K562 (cell line): ENCODE measurements around the gene PLTP. TPM values are rescaled to one million over a fixed set of nuclear protein-coding genes. Genes with fewer than 3 reads are reported as not detected.

Experiments used
- COPS2 ChIP-seq: fragments of 450-650 bp; conservative IDR thresholded peaks from 2 replicates; pipeline ENCODE4 v1.6.1; 2016; ENCODE audit warnings: mild to moderate bottlenecking, moderate library complexity
- DPF2 ChIP-seq: fragments of 450-650 bp; IDR thresholded peaks from 2 replicates; pipeline ENCODE4 v1.6.1; 2016
- IRF2 ChIP-seq: sonication (generic); formaldehyde crosslinking; IDR thresholded peaks from 2 replicates; pipeline ENCODE4 v1.8.1; 2022; ENCODE audit warnings: mild to moderate bottlenecking, missing genetic modification reagents
- KLF1 ChIP-seq: fragments of 450-650 bp; IDR thresholded peaks from 2 replicates; pipeline ENCODE4 v1.6.1; 2016; ENCODE audit warnings: missing genetic modification characterization, missing compliant biosample characterization
- MAZ ChIP-seq, 2 experiments: fragments of 450-650 bp in 1 of 2; sonication (generic) in 1 of 2; formaldehyde crosslinking; IDR thresholded peaks in 1 of 2; conservative IDR thresholded peaks in 1 of 2; 2 replicates each; pipeline versions ENCODE4 v1.4.0 to v1.5.0; 2020; ENCODE audit warnings: mild to moderate bottlenecking in 1 of 2, missing genetic modification reagents in 1 of 2
- MEF2D ChIP-seq: conservative IDR thresholded peaks from 2 replicates; pipeline ENCODE4 v1.6.1; 2016; ENCODE audit warnings: low read depth, missing genetic modification characterization, missing compliant biosample characterization
- MEIS2 ChIP-seq: fragments of 450-650 bp; IDR thresholded peaks from 2 replicates; pipeline ENCODE4 v1.6.1; 2014; ENCODE audit warnings: mild to moderate bottlenecking; ENCODE audit not compliant: partially characterized antibody
- MIER1 ChIP-seq: fragments of 450-650 bp; IDR thresholded peaks from 2 replicates; pipeline ENCODE4 v1.6.1; 2016; ENCODE audit warnings: antibody characterized with exemption, mild to moderate bottlenecking, low read depth
- PCBP1 ChIP-seq: fragments of 200-400 bp; formaldehyde crosslinking; IDR thresholded peaks from 2 replicates; pipeline ENCODE4 v1.6.1; 2018; ENCODE audit warnings: mild to moderate bottlenecking, low read depth, low read length; ENCODE audit not compliant: poor library complexity, severe bottlenecking
- PKNOX1 ChIP-seq: fragments of 450-650 bp; IDR thresholded peaks from 2 replicates; pipeline ENCODE4 v1.6.1; 2016
- PRDM10 ChIP-seq: fragments of 450-650 bp; IDR thresholded peaks from 2 replicates; pipeline ENCODE4 v1.6.1; 2018; ENCODE audit not compliant: partially characterized antibody
- RREB1 ChIP-seq: fragments of 250-450 bp; sonication (Bioruptor Pico); IDR thresholded peaks from 2 replicates; pipeline ENCODE4 v1.4.0; 2020
- SMARCA4 ChIP-seq: fragments of 450-650 bp; IDR thresholded peaks from 2 replicates; pipeline ENCODE4 v1.6.1; 2016
- SP2 ChIP-seq: IDR thresholded peaks from 2 replicates; pipeline ENCODE4 v1.6.1; 2011; ENCODE audit warnings: mild to moderate bottlenecking, low read depth, low read length, moderate library complexity; ENCODE audit not compliant: poor library complexity, severe bottlenecking; ENCODE audit errors: extremely low read depth
- TCF3 ChIP-seq: sonication (generic); formaldehyde crosslinking; IDR thresholded peaks from 2 replicates; pipeline ENCODE4 v1.4.0; 2020; ENCODE audit warnings: mild to moderate bottlenecking, missing genetic modification reagents
- ZNF143 ChIP-seq: sonication (generic); formaldehyde crosslinking; IDR thresholded peaks from 2 replicates; pipeline ENCODE4 v1.9.0; 2022; ENCODE audit warnings: mild to moderate bottlenecking, missing genetic modification reagents
- polyA plus RNA-seq, 8 experiments: library from polyadenylated mRNA; depleted of rRNA in 4 of 8; stranded (reverse) in 5 of 8; unstranded in 3 of 8; fragments of >200 nt; fragmentation: Nextera tagmentation in 2 of 8; fragmentation: Illumina TruSeq in 1 of 8; extraction: Ambion mirVana in 2 of 8; extraction: Trizol in 1 of 8; gene quantifications; 2 replicates each; pipeline versions ENCODE4 v1.2.1 to v1.2.3, GENCODE V29; 2011 to 2014; ENCODE audit warnings: inconsistent platforms in 1 of 8, missing spikeins in 1 of 8
- total RNA-seq, 7 experiments: library from RNA; depleted of rRNA in 6 of 7; stranded (reverse); fragments of >200 nt in 6 of 7; fragmentation: Illumina TruSeq in 2 of 7; extraction: Trizol in 2 of 7; gene quantifications; 2 replicates each; pipeline versions ENCODE4 v1.2.1 to v1.2.3, GENCODE V29; 2011 to 2021; ENCODE audit warnings: low replicate concordance in 1 of 7

Gene PLTP
- total and polyA plus RNA-seq, 9 of the 15 experiments (the other 6 are each of a cell fraction or from before 2014, with no cell fraction given), result 2.8 to 29.3 (median 17.6) TPM

- TF ChIP-seq RREB1 (0 out of 2 replicates have a peak, but pooled peaks have one; percentile 30), KLF1 (peak; percentile 62; the same call in 1 of the 2 replicates), TCF3 (CRISPR knock-in tag) (peak; percentile 40), IRF2 (CRISPR knock-in tag) (no peak; the same call in 1 of the 2 replicates), COPS2 (no peak), MIER1 (no peak), SMARCA4 (0 out of 2 replicates have a peak, but pooled peaks have one; percentile 15), PRDM10 (peak; percentile 45), PCBP1 (no peak), SP2 (no peak), DPF2 (peak; percentile 30; the same call in 1 of the 2 replicates), MAZ (CRISPR knock-in tag; conservative IDR thresholded peaks at IDR 0.05 in 1 of 2, IDR thresholded peaks at IDR 0.05 in 1 of 2) (0 out of 4 replicates have a peak, but pooled peaks of 1 of the 2 experiments have one; percentile 29), PKNOX1 (0 out of 2 replicates have a peak, but pooled peaks have one; percentile 4), MEIS2 (peak; percentile 20), ZNF143 (CRISPR knock-in tag) (peak; percentile 37; the same call in 1 of the 2 replicates), MEF2D (tag) (no peak)
Measured at GRCh38 chr20:45878076-45878761, 33.7 kb downstream of the PLTP start (continued).
